ENCODE results near the gene NUCB1. TPM values are rescaled to one million over a fixed set of nuclear protein-coding genes. Genes with fewer than 3 reads are reported as not detected.
"Not testable (repeated sequence)": the region's sequence is repeated elsewhere in the genome, so short reads cannot be mapped to it uniquely, and the experiment has no call there.

NUCB1 gene
- total and polyA plus RNA-seq, 8 donors = 60.9 to 136 (median 96.3) TPM

- intact Hi-C loops (cut with DNase I) = no loop called here
Measured at GRCh38 chr19:48926909-48927308, 26.8 kb downstream of the NUCB1 start.

GRCh38 chr19:48927692-48928091 is 27.6 kb downstream of the NUCB1 start:
- H3K4me1 ChIP-seq; DNase-seq; intact Hi-C loops (cut with DNase I); ATAC-seq; H3K9me3 ChIP-seq; FAIRE-seq; H3K27me3 ChIP-seq; H3K4me3 ChIP-seq; H3K36me3 ChIP-seq; H3K27ac ChIP-seq: not testable (repeated sequence)
- 83 to 86% methylated on average over 17 of the region's 17 CpGs for WGBS, 2 donors

More at GRCh38 chr19:48926909-48927308, 26.8 kb downstream of the NUCB1 start:
- FAIRE-seq (no peak), ATAC-seq (peak in 3 of 4 donors; percentile 49 to 80 (median 71)), DNase-seq (peak in 3 of 6 donors; percentile 23 to 49 (median 31))
- WGBS, 2 donors = 12 to 16% methylated on average over 10 of the region's 10 CpGs
- no peak overlapping the region for H3K4me3 ChIP-seq
- H3K9me3 ChIP-seq = no peaks in the 10 kb centered on the region
- peaks cover 0 to 3% (median 0%) of the 10 kb centered on the region in 3 donors for H3K4me1 ChIP-seq
- no peak for TF ChIP-seq CTCF (IDR thresholded peaks at IDR 0.05)
- H3K27ac ChIP-seq = peak overlapping the region in 2 of 4 donors; percentile 19 to 28
- no peaks in the 10 kb centered on the region for H3K27me3 ChIP-seq
- no peaks in the 10 kb centered on the region for H3K36me3 ChIP-seq

- no peak for TF ChIP-seq CTCF (IDR thresholded peaks at IDR 0.05)
- peak in 3 of 4 donors; percentile 14 to 44 (median 22) for ATAC-seq
- intact Hi-C loops (cut with DNase I) = no loop called here
- no peaks in the 10 kb centered on the region for H3K27me3 ChIP-seq
- no peak overlapping the region for H3K4me3 ChIP-seq
- H3K4me1 ChIP-seq = peaks cover 0 to 3% (median 0%) of the 10 kb centered on the region in 3 donors
- FAIRE-seq = no peak
- no peak for DNase-seq
- H3K36me3 ChIP-seq = no peaks in the 10 kb centered on the region
- H3K9me3 ChIP-seq = no peaks in the 10 kb centered on the region
- no peak overlapping the region for H3K27ac ChIP-seq
- 73 to 75% methylated on average over 15 of the region's 15 CpGs for WGBS, 2 donors
Measured at GRCh38 chr19:48928164-48929025, 28.3 kb downstream of the NUCB1 start.

- FAIRE-seq (no peak), ATAC-seq (peak; percentile 94 to 97 (median 96)), DNase-seq (peak; percentile 71 to 88 (median 82))
- Histone ChIP-seq H3K4me1 (no peaks in the 10 kb centered on the region), H3K4me3 (peak within 1 kb of the TSS in 3 of 4 donors; percentile 20 to 40 (median 22)), H3K27ac (no peak within 1 kb of the TSS), H3K9me3 (no peaks in the 10 kb centered on the region), H3K27me3 (no peaks in the 10 kb centered on the region), H3K36me3 (no peaks in the 10 kb centered on the region)
- intact Hi-C loops (cut with DNase I) = no loop called here
- no peak for TF ChIP-seq CTCF (IDR thresholded peaks at IDR 0.05)
- WGBS, 2 donors = 2% methylated on average over 31 to 43 of the region's 43 CpGs
Measured at GRCh38 chr19:48933382-48933932, 33.3 kb downstream of the NUCB1 start, which contains the start of gene DHDH. Gene DHDH, plus strand, starts transcription at chr19:48933699. Its CDS starts 23 bp downstream, at chr19:48933722.

- Histone ChIP-seq H3K4me3 (no peak overlapping the region), H3K4me1 (no peaks in the 10 kb centered on the region), H3K27me3 (no peaks in the 10 kb centered on the region), H3K9me3 (no peaks in the 10 kb centered on the region), H3K27ac (no peak overlapping the region), H3K36me3 (no peaks in the 10 kb centered on the region)
- DNase-seq = no peak
- TF ChIP-seq CTCF (IDR thresholded peaks at IDR 0.05) = no peak
- ATAC-seq = no peak
- intact Hi-C loops (cut with DNase I) = no loop called here
- no peak for FAIRE-seq
- 62 to 76% methylated on average over 19 of the region's 19 CpGs for WGBS, 2 donors
Measured at GRCh38 chr19:48934837-48935236, 34.7 kb downstream of the NUCB1 start.
